SH-SY5Y (cell line): ENCODE measurements around the gene PDE4B.

ENCODE experiments used
- GATA2 ChIP-seq: IDR thresholded peaks from 2 replicates; pipeline ENCODE4 v1.6.1; 2011; ENCODE audit warnings: mild to moderate bottlenecking, low read depth, low read length
- GATA3 ChIP-seq: IDR thresholded peaks from 2 replicates; pipeline ENCODE4 v1.6.1; 2011; ENCODE audit warnings: low read depth, mild to moderate bottlenecking, low read length, moderate library complexity

GRCh38 chr1:65938506-65938905, 145.8 kb downstream of the PDE4B start:
- TF ChIP-seq GATA2, result no peak
- no peak for TF ChIP-seq GATA3
